Skin of body (tissue), 2 donors: ENCODE measurements around the gene TSPAN14. TPM values are rescaled to one million over a fixed set of nuclear protein-coding genes. Genes with fewer than 3 reads are reported as not detected.

ENCODE experiments used
- DNase-seq: peaks from one replicate; lab custom pipeline; 2025; lab: John Stamatoyannopoulos, UW
- total RNA-seq: library from RNA; depleted of rRNA; stranded (reverse); fragments of >200 nt; gene quantifications from one replicate; pipeline ENCODE4 v1.2.3, GENCODE V29; 2014

Gene TSPAN14
- total RNA-seq, 1 donor from 2014 or later = 24.1 TPM

DNA sequence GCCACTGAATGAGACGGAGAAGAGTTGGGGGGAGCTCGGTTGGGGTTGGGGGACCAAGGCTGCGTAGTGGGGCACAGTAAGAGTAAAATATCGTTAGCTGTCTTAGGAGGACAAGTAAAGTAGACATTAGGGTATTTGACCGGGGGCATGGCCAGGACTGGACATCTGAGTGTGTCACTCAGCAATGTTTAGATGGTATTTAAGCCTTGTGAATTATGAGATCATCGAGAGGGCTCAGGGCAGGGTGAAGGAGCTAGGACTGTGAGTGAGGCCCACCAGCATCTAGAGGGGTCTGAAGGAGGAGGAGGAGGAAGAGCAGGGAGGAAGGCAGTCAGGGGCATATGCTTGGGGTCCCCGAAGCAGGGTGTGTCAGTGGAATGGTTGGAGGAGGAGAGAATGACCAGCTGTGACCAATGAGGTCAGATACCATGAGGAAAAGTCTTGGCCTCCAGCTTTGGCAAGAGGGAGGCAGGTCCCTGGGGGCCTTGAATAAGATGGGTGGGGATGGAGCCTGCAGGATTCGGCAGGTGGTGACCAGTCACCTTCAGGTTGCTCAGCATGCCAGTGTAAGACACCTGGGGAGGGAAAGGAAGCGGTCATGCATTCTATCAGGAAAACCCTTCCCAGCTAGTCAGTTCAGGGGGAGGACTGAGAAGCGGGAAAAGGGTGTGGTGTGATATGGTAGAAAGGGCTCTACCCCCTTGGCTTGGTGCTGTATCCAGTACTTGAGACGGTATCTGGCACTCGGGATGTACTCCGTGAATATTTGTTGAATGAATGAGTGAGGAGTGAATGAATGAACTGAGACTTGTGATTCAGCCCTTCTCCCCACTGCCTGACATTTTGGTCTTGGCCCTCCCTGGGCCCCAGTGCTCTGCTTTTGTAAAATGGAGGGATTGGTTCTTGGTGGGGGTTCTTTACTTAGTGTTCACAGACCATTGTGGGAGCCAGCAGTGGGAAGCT lies 48.8 kb downstream of the TSPAN14 start:
- DNase-seq = no peak

DNA sequence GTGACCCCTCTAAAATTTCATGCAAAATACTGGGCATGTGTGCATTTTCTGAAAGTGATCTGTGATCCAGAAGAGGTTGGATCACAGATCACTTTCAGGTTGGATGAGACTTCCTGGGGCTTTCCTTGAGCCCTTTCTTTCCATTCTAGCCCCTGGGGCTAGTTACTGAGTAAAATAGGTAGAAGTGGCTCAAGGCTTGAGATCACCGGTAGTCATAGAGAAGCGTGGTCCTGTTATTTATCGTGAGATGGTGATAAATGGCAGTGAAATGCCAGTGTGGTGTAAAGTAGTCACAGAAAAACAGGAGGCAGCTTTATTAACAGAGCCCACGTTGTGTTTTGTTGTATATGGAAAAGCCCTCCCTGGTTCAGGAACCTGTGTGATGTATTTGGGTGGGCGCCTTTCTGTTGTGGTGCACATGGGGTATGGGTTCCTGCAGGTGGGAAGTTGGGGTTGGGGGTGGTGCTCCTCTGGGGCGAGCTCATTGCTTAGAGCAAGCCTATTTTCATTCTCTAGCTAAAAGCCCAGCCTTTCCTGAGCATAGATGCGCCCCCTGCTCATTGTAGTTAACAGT lies 49.6 kb downstream of the TSPAN14 start:
- DNase-seq = no peak

DNA sequence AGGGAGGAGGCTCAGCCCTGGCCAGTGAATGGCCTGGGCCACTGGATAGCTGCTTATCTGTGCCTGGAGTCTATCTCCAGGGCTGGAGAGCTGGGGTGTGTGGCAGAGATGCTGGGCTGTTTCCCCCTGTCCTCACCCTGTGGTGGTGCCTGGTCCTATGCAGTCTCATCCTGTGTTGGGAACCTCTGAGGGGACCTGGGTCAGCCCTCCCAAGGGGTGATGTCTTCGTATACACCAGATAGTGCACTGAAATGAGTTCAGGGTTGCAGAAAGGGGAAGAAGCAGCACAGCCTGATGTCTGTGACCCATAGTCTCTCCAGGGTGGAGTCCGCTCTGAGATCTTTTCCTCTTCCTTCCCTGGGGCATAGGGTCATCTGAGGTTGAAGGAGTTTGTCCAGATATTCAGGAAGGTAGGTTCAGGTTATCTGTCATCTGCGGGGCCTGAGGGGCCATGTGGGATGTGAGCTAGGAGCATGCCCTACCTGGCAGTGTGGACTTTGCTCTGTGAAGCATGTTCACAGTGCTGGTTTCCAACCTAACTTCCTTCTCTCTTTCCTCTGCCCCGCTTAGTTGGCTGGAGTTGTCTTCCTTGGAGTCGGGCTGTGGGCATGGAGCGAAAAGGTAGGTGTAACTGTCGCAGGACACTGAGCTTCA lies 50.2 kb downstream of the TSPAN14 start:
- DNase-seq = no peak

- DNase-seq = no peak
Observed at GRCh38 chr10:80504897-80505465, 50.9 kb downstream of the TSPAN14 start.

GRCh38 chr10:80506189-80506575 lies 52.1 kb downstream of the TSPAN14 start:
- no peak for DNase-seq

GRCh38 chr10:80506836-80507487 lies 52.9 kb downstream of the TSPAN14 start:
- no peak for DNase-seq

- DNase-seq = no peak
Observed at GRCh38 chr10:80509108-80509402, 54.9 kb downstream of the TSPAN14 start.

DNA sequence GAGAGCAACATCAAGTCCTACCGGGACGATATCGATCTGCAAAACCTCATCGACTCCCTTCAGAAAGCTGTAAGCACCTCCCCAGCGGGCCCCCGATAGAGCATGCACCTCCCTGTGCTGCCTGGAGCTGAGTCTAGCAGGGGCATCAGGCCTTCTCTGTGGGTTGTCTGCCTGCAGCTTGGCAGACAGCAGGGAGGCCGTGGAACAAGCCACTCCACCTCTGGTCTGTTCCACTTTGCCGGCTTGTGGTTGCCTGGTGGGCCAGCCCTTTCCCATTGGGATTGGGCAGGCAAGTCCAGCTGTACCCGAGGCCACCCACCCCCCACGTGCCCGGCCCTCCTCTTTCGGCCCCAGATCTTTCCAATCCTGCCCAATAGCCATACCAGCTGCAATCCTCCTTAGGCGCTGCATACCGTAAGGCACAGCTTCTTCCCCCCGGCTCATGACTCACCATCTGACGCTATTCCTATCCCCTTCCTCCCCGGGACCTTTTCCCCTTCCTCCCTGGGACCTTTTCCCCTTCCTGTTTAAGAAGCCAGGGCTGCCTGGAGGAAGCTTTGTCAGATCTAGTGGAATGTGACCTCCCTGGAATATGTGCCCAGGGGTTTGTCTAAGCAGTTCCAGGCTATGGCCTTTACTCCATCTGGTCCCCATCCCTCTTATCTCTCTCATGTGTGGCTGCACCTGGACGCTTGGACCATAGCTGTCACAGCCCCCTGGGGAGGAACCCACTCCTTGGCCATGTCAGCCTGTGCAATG lies 55.5 kb downstream of the TSPAN14 start:
- DNase-seq = no peak

DNA sequence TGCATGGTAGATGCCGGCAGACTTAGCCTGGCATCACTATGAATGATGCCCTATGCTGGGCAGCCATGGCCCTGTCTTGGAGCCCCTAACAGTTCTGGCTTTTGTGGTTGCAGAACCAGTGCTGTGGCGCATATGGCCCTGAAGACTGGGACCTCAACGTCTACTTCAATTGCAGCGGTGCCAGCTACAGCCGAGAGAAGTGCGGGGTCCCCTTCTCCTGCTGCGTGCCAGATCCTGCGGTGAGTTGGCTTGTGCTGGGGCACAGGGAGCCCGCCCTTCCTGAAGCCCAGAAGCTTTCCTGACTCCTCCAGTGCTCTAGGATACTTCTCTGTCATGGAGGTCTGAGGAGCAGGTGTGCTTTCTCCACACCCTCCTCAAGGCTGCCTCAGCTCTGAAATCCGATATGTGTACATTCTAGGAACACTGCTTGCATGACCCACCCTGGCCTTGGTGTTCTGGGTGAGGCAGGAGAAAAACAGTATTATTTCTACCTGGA lies 58.0 kb downstream of the TSPAN14 start:
- DNase-seq = no peak

GRCh38 chr10:80513106-80513505 lies 59.0 kb downstream of the TSPAN14 start:
- DNase-seq = no peak

GRCh38 chr10:80515511-80515910 lies 61.4 kb downstream of the TSPAN14 start:
- DNase-seq = no peak

- DNase-seq = no peak
Observed at GRCh38 chr10:80515941-80516340, 61.8 kb downstream of the TSPAN14 start.

DNA sequence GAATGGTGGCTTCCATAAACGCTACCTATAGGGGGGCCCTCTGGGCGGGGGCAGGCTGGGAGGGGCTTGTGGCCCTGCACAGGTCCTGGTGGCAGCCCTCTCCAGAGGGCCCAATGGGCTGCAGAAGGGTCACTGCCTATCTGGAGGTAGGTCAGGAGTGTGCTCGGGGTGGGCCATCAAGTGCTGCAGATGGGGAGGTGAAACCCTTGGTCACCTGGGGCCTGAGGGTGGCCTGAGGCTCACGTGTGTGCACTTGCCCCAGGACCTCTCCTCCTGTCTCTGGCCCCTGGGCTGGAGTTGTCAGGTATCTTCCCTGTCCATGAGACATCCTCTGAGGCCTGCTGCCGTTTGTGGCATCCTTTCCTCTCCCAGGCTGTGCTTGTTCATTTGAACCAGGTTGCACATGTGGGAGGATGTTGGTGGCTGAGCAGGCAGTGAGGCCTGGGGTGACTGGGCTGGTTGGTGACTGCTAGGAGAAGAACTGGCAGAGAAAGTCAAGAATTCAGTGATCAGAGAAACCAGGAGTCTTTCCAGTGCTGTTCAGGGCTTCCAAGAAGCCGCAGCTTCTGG lies 62.5 kb downstream of the TSPAN14 start:
- no peak for DNase-seq

DNA sequence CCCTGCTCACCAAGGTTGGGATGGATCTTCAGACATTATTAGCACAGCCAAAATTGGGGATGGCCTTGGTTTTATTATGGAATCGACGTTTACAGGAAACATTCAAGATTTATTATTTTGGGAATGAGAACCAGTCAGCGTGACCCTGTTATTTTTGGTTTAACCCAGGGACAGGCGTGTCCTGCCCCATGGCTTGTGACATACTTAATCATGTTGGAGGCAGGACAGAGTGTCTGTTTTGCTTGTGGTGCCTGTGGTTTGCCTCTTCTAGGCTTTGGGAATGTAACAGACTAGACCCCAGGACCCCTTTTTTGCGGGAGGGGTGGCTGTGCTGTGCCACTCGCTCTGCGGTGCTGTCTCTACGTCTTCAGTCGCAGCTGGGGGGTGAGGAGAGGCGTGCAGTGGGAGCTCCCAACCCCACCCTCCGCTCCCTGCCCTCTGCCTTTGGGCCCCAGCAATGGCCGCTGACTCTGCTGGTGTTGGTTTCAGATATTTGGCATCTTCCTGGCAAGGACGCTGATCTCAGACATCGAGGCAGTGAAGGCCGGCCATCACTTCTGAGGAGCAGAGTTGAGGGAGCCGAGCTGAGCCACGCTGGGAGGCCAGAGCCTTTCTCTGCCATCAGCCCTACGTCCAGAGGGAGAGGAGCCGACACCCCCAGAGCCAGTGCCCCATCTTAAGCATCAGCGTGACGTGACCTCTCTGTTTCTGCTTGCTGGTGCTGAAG lies 63.5 kb downstream of the TSPAN14 start:
- DNase-seq = no peak

- no peak for DNase-seq
Observed at GRCh38 chr10:80518143-80518806, 64.2 kb downstream of the TSPAN14 start.

GRCh38 chr10:80518807-80519360 lies 64.8 kb downstream of the TSPAN14 start:
- DNase-seq = no peak

- DNase-seq = no peak
Observed at GRCh38 chr10:80519936-80520650, 66.0 kb downstream of the TSPAN14 start.
